ENCODE measurements around the gene PRR7. TPM values are rescaled to one million over a fixed set of nuclear protein-coding genes. Genes with fewer than 3 reads are reported as not detected.
"Not testable (repeated sequence)": the region's sequence is repeated elsewhere in the genome, so short reads cannot be mapped to it uniquely, and the experiment has no call there.

PRR7 gene
- total and polyA plus RNA-seq, 2 of the 4 experiments (the other 2 are of a cell fraction): 1.1 to 10.1 TPM

DNA sequence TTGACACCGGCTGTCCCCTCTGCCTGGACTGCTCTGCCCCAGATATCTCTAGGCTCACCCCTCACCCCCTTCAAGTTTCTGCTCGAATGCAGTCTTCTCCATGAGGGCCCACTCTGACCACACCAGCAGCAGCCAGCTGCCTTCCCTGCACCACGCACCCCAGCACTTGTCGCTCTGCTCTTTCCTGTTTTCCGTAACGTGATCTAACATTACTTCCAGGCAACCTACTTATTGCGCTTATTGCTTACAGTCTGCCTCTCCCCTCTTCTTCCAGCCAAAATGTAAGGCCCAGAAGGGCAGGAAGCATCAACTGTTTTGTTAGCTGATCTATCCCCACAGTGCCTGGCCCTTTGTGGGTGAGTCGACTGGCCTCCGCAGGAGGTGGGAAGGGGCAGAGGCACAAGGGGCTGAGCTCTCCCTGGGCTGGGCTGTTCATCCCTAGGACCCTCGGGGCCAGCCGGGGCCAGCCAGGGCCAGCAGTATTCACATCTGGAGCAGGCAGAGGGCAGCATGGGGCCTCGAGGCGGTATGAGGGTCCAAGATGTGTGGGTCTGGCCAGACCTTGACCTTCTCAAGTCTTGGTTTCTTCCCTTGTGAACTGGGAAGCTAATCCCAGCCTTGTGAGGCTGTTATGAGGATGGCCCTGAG is 38.4 kb downstream of the PRR7 start:
- TF ChIP-seq, protein P1, sequence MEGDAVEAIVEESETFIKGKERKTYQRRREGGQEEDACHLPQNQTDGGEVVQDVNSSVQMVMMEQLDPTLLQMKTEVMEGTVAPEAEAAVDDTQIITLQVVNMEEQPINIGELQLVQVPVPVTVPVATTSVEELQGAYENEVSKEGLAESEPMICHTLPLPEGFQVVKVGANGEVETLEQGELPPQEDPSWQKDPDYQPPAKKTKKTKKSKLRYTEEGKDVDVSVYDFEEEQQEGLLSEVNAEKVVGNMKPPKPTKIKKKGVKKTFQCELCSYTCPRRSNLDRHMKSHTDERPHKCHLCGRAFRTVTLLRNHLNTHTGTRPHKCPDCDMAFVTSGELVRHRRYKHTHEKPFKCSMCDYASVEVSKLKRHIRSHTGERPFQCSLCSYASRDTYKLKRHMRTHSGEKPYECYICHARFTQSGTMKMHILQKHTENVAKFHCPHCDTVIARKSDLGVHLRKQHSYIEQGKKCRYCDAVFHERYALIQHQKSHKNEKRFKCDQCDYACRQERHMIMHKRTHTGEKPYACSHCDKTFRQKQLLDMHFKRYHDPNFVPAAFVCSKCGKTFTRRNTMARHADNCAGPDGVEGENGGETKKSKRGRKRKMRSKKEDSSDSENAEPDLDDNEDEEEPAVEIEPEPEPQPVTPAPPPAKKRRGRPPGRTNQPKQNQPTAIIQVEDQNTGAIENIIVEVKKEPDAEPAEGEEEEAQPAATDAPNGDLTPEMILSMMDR (conservative IDR thresholded peaks at IDR 0.05; ENCODE audit: low read depth, low read length): no peak
- TF ChIP-seq RFX5 (IDR thresholded peaks at IDR 0.05; ENCODE audit: low read depth, low read length): no peak
- no peak overlapping the region for H2AK9ac ChIP-seq (replicated peaks; ENCODE audit: low read depth, low read length, poor library complexity)
- peak; percentile 2; the same call in 1 of the 2 replicates for ATAC-seq (ENCODE audit: low read depth)
- H2BK120ac ChIP-seq (ENCODE audit: low read depth, low read length): no peak overlapping the region
- no peak overlapping the region for H3K18ac ChIP-seq (ENCODE audit: low read depth, low read length)
- DNase-seq: no peak
- intact Hi-C loops (cut with micrococcal nuclease): no loop called here
- H2BK5ac ChIP-seq (ENCODE audit: low read depth, low read length, poor library complexity, severe bottlenecking): no peak overlapping the region
- no peaks in the 10 kb centered on the region for H3K9me3 ChIP-seq (ENCODE audit: control insufficient read depth, insufficient read depth, low read length)
- peaks cover 43 to 78% of the 10 kb centered on the region in 2 experiments for H3K79me1 ChIP-seq (ENCODE audit: low read depth in 1 of 2, low read length in 2 of 2)
- peak overlapping the region; percentile 18 for H3K23ac ChIP-seq (ENCODE audit: low read depth, low read length)
- H2BK15ac ChIP-seq (ENCODE audit: low read depth, low read length): no peak overlapping the region
- BruUV-seq (replicated peaks): no TSS peak
- peaks cover 13% of the 10 kb centered on the region; the same call in 1 of the 2 replicates for H3K4me1 ChIP-seq (ENCODE audit: control insufficient read depth, insufficient read depth, low read length)
- WGBS, 2 experiments (ENCODE audit: extremely low coverage in 2 of 2, insufficient read length in 1 of 2): 64% methylated on average over 5 of the region's 13 CpGs; no CpG with 5 or more reads in 1 of the 2 experiments
- H3K36me3 ChIP-seq (ENCODE audit: control insufficient read depth, insufficient read depth, low read length): peaks cover 82% of the 10 kb centered on the region
- H4K91ac ChIP-seq (ENCODE audit: insufficient read depth, low read depth, low read length): no peak overlapping the region
- H2AFZ ChIP-seq (replicated peaks; ENCODE audit: low read length, poor library complexity): no peak overlapping the region
- H4K20me1 ChIP-seq (ENCODE audit: insufficient read depth, low read length): peaks cover 90% of the 10 kb centered on the region
- ChIA-PET POLR2A (ENCODE audit: unreplicated experiment) (no interaction called here), CTCF (interaction anchor here (1.1 kb wide), 1 partner anchor 81 kb away, joined by 3 read pairs; no protein-coding TSS in a partner anchor)
- no peak overlapping the region for H3K4me2 ChIP-seq (ENCODE audit: low read depth, low read length)
- H2BK20ac ChIP-seq (ENCODE audit: low read depth, low read length): no peak overlapping the region
- H3K56ac ChIP-seq (ENCODE audit: extremely low read depth, insufficient read depth, low read length): no peak overlapping the region
- H3K14ac ChIP-seq (replicated peaks; ENCODE audit: low read depth, low read length): no peak overlapping the region
- peaks cover 21% of the 10 kb centered on the region; the same call in 1 of the 2 replicates for H3K9me1 ChIP-seq (ENCODE audit: insufficient read depth, low read length)
- H4K5ac ChIP-seq (ENCODE audit: low read depth, low read length): peak overlapping the region; percentile 9; the same call in 1 of the 2 replicates
- no peak overlapping the region for H3K9ac ChIP-seq (ENCODE audit: low read depth, low read length)
- peak overlapping the region; percentile 0; the same call in 1 of the 2 replicates for H3K27ac ChIP-seq (ENCODE audit: insufficient read depth, low read length)
- no peak overlapping the region for H3K4me3 ChIP-seq (ENCODE audit: insufficient read depth, low read depth, low read length)
- dilution Hi-C loops (cut with HindIII; ENCODE audit: low sequenced_read_pairs, unreplicated experiment): no loop called here
- no peak overlapping the region for H2AK5ac ChIP-seq (ENCODE audit: low read depth, low read length)
- H4K8ac ChIP-seq (ENCODE audit: low read depth in 2 of 2, low read length in 2 of 2): peak overlapping the region in 1 of 2 experiments; percentile 8; a peak in 2 of 4 replicates
- H3K27me3 ChIP-seq (ENCODE audit: control insufficient read depth, insufficient read depth, low read length): no peaks in the 10 kb centered on the region
- no peak overlapping the region for H3K4ac ChIP-seq (ENCODE audit: low read depth, low read length)
- in situ Hi-C loops (cut with MboI; ENCODE audit: low sequenced_read_pairs): no loop called here

DNA sequence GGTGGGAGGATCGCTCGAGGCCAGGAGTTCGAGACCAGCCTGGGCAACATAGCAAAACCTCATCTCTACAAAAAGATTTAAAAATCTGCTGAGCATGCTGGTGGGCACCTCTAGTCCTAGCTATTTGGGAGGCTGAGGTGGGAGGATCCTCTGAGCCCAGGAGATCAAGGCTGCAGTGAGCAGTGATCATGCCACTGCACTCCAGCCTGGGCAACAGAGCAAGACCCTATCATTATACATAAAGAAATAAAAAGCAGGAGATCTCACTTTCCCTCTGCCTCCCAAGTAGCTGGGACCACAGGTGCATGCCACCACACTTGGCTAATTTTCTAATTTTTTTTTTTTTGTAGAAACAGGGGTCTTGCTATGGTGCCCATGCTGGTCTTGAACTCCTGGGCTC is 39.1 kb downstream of the PRR7 start:
- H3K56ac ChIP-seq (ENCODE audit: extremely low read depth, insufficient read depth, low read length); POLR2A ChIA-PET (ENCODE audit: unreplicated experiment); ATAC-seq (ENCODE audit: low read depth); H3K9ac ChIP-seq (ENCODE audit: low read depth, low read length); H3K14ac ChIP-seq (replicated peaks; ENCODE audit: low read depth, low read length); H3K23ac ChIP-seq (ENCODE audit: low read depth, low read length); dilution Hi-C loops (cut with HindIII; ENCODE audit: low sequenced_read_pairs, unreplicated experiment); H4K5ac ChIP-seq (ENCODE audit: low read depth, low read length); H2AK5ac ChIP-seq (ENCODE audit: low read depth, low read length); H3K4me2 ChIP-seq (ENCODE audit: low read depth, low read length); DNase-seq; in situ Hi-C loops (cut with MboI; ENCODE audit: low sequenced_read_pairs); H2BK20ac ChIP-seq (ENCODE audit: low read depth, low read length); H2AK9ac ChIP-seq (replicated peaks; ENCODE audit: low read depth, low read length, poor library complexity); H3K4me3 ChIP-seq (ENCODE audit: insufficient read depth, low read depth, low read length); H2BK15ac ChIP-seq (ENCODE audit: low read depth, low read length); H3K27me3 ChIP-seq (ENCODE audit: control insufficient read depth, insufficient read depth, low read length); H4K91ac ChIP-seq (ENCODE audit: insufficient read depth, low read depth, low read length); H3K27ac ChIP-seq (ENCODE audit: insufficient read depth, low read length); intact Hi-C loops (cut with micrococcal nuclease); H3K4ac ChIP-seq (ENCODE audit: low read depth, low read length); H2AFZ ChIP-seq (replicated peaks; ENCODE audit: low read length, poor library complexity); H2BK5ac ChIP-seq (ENCODE audit: low read depth, low read length, poor library complexity, severe bottlenecking); H2BK120ac ChIP-seq (ENCODE audit: low read depth, low read length); H3K9me3 ChIP-seq (ENCODE audit: control insufficient read depth, insufficient read depth, low read length); BruUV-seq (replicated peaks); H3K18ac ChIP-seq (ENCODE audit: low read depth, low read length); H4K8ac ChIP-seq (ENCODE audit: low read depth in 2 of 2, low read length in 2 of 2): not testable (repeated sequence)
- H3K79me1 ChIP-seq (ENCODE audit: low read depth in 1 of 2, low read length in 2 of 2): peaks cover 46 to 85% of the 10 kb centered on the region in 2 experiments
- peaks cover 21% of the 10 kb centered on the region; the same call in 1 of the 2 replicates for H3K9me1 ChIP-seq (ENCODE audit: insufficient read depth, low read length)
- peaks cover 93% of the 10 kb centered on the region for H4K20me1 ChIP-seq (ENCODE audit: insufficient read depth, low read length)
- H3K36me3 ChIP-seq (ENCODE audit: control insufficient read depth, insufficient read depth, low read length): peaks cover 88% of the 10 kb centered on the region
- CTCF ChIA-PET: interaction anchor here (1.1 kb wide), 1 partner anchor 81 kb away, joined by 3 read pairs; no protein-coding TSS in a partner anchor
- no CpG with 5 or more reads among the region's 3 CpGs for WGBS, 2 experiments (ENCODE audit: extremely low coverage in 2 of 2, insufficient read length in 1 of 2)
- H3K4me1 ChIP-seq (ENCODE audit: control insufficient read depth, insufficient read depth, low read length): peaks cover 13% of the 10 kb centered on the region; the same call in 1 of the 2 replicates

All from IMR-90 (cell line).